OCI-LY3 (cell line): Measurements from ENCODE around the gene FAM229B.

ENCODE experiments used
- EZH2phosphoT487 ChIP-seq: fragments of 200-600 bp; shearing (Covaris generic); IDR thresholded peaks from 2 replicates; pipeline ENCODE4 v1.6.1; 2018; ENCODE audit warnings: antibody characterized with exemption, mixed run types, low read depth
- TF ChIP-seq, protein P1 (sequence below): fragments of 200-600, 300-600 bp; sonication (generic); IDR thresholded peaks from 2 replicates; pipeline ENCODE4 v1.5.1; 2014; ENCODE audit warnings: antibody characterized with exemption, low read length, low read depth

DNA sequence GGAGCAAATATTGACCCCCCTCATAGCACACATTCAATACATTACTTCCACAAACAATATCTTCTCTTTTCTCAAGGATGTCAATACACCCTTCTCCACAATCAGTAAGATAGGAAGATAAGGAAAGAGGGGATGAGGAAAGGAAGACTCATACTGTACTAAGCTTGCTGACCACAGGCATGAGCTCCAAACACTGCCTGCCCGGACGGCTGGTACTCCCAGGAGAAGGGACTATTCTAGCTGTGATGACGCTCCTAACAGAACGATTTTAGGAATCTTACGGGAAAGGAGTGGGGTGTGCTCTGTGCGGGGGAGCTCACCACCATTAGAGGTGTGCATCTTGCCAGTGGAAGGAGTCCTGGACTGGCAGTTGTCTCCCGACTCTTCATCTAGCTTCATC is 37.4 kb upstream of the FAM229B start:
- TF ChIP-seq, protein P1, sequence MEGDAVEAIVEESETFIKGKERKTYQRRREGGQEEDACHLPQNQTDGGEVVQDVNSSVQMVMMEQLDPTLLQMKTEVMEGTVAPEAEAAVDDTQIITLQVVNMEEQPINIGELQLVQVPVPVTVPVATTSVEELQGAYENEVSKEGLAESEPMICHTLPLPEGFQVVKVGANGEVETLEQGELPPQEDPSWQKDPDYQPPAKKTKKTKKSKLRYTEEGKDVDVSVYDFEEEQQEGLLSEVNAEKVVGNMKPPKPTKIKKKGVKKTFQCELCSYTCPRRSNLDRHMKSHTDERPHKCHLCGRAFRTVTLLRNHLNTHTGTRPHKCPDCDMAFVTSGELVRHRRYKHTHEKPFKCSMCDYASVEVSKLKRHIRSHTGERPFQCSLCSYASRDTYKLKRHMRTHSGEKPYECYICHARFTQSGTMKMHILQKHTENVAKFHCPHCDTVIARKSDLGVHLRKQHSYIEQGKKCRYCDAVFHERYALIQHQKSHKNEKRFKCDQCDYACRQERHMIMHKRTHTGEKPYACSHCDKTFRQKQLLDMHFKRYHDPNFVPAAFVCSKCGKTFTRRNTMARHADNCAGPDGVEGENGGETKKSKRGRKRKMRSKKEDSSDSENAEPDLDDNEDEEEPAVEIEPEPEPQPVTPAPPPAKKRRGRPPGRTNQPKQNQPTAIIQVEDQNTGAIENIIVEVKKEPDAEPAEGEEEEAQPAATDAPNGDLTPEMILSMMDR, result no peak
- TF ChIP-seq EZH2phosphoT487, result no peak
